Stimulated activated naive CD4-positive, alpha-beta T cell (primary cell): ENCODE measurements around the gene SIGLEC7.

ENCODE experiments used
- DNase-seq, 6 experiments: peaks; one replicate each; lab custom pipeline; 2025; lab: John Stamatoyannopoulos, UW

SIGLEC7 gene

GRCh38 chr19:51116736-51117286 is 25.3 kb upstream of the SIGLEC7 start:
- no peak for DNase-seq

GRCh38 chr19:51119101-51119500 is 23.0 kb upstream of the SIGLEC7 start:
- no peak for DNase-seq

- DNase-seq, result no peak
Observed at GRCh38 chr19:51119611-51120010, 22.5 kb upstream of the SIGLEC7 start.

- no peak for DNase-seq
Observed at GRCh38 chr19:51120160-51120559, 21.9 kb upstream of the SIGLEC7 start.

- no peak for DNase-seq
Observed at GRCh38 chr19:51121257-51121656, 20.8 kb upstream of the SIGLEC7 start.

GRCh38 chr19:51122112-51122981 is 19.8 kb upstream of the SIGLEC7 start:
- no peak for DNase-seq

- peak in 5 of 6 experiments; percentile 10 to 74 (median 65) for DNase-seq
Observed at GRCh38 chr19:51123381-51123800, 18.7 kb upstream of the SIGLEC7 start.

GRCh38 chr19:51123802-51124201 is 18.3 kb upstream of the SIGLEC7 start:
- DNase-seq, result no peak

- DNase-seq, result no peak
Observed at GRCh38 chr19:51124216-51124615, 17.9 kb upstream of the SIGLEC7 start.

- no peak for DNase-seq
Observed at GRCh38 chr19:51124729-51125128, 17.4 kb upstream of the SIGLEC7 start, which contains the start of gene SIGLEC9. Gene SIGLEC9 (plus strand): TSS chr19:51124906. CDS start chr19:51124975, 69 bp downstream.

- DNase-seq, result no peak
Observed at GRCh38 chr19:51125421-51126075, 16.6 kb upstream of the SIGLEC7 start.

GRCh38 chr19:51127032-51127431 is 15.1 kb upstream of the SIGLEC7 start:
- DNase-seq, result no peak

- DNase-seq, result no peak
Observed at GRCh38 chr19:51127755-51128154, 14.3 kb upstream of the SIGLEC7 start.

- DNase-seq, result no peak
Observed at GRCh38 chr19:51128227-51128626, 13.9 kb upstream of the SIGLEC7 start.

- no peak for DNase-seq
Observed at GRCh38 chr19:51129716-51130115, 12.4 kb upstream of the SIGLEC7 start.

GRCh38 chr19:51131780-51132680 is 10.1 kb upstream of the SIGLEC7 start:
- DNase-seq, result peak in 5 of 6 experiments; percentile 12 to 52 (median 35)

- DNase-seq, result no peak
Observed at GRCh38 chr19:51135004-51135403, 7.1 kb upstream of the SIGLEC7 start.

GRCh38 chr19:51135986-51136762 is 5.9 kb upstream of the SIGLEC7 start:
- no peak for DNase-seq

GRCh38 chr19:51136851-51137551 is 5.1 kb upstream of the SIGLEC7 start:
- DNase-seq, result no peak

GRCh38 chr19:51137792-51138425 is 4.2 kb upstream of the SIGLEC7 start:
- no peak for DNase-seq
